HT1080 (cell line): ENCODE data around the gene LUZP2. TPM values are rescaled to one million over a fixed set of nuclear protein-coding genes. Genes with fewer than 3 reads are reported as not detected.
"Not testable (repeated sequence)": the region's sequence is repeated elsewhere in the genome, so short reads cannot be mapped to it uniquely, and the experiment has no call there.

Source experiments
- DNase-seq: peaks from one replicate; pipeline ENCODE4 v3.0.0-alpha.2; 2015; ENCODE audit warnings: low read depth
- total RNA-seq: library from RNA; depleted of rRNA; stranded (reverse); fragments of >200 nt; shearing (Covaris generic); gene quantifications from 2 replicates; pipeline ENCODE4 v1.2.3, GENCODE V29; 2014

Gene LUZP2
- total RNA-seq, 1 experiment from 2014 or later = 0.06 TPM

GRCh38 chr11:24890426-24890825 lies 393.6 kb downstream of the LUZP2 start:
- no peak for DNase-seq

- DNase-seq = not testable (repeated sequence)
Measured at GRCh38 chr11:24891845-24892492, 395.1 kb downstream of the LUZP2 start.

GRCh38 chr11:24896118-24896835 lies 399.4 kb downstream of the LUZP2 start:
- no peak for DNase-seq

- no peak for DNase-seq
Measured at GRCh38 chr11:24900514-24900913, 403.7 kb downstream of the LUZP2 start.

- no peak for DNase-seq
Measured at GRCh38 chr11:24900960-24901549, 404.2 kb downstream of the LUZP2 start.

GRCh38 chr11:24903555-24903954 lies 406.7 kb downstream of the LUZP2 start:
- DNase-seq = no peak

- no peak for DNase-seq
Measured at GRCh38 chr11:24925091-24925490, 428.2 kb downstream of the LUZP2 start.

- DNase-seq = no peak
Measured at GRCh38 chr11:24932110-24933000, 435.5 kb downstream of the LUZP2 start.

GRCh38 chr11:24934733-24935439 lies 438.0 kb downstream of the LUZP2 start:
- no peak for DNase-seq

GRCh38 chr11:24944891-24945290 lies 448.0 kb downstream of the LUZP2 start:
- DNase-seq = no peak

- no peak for DNase-seq
Measured at GRCh38 chr11:24949406-24949805, 452.6 kb downstream of the LUZP2 start.

GRCh38 chr11:24963852-24964251 lies 467.0 kb downstream of the LUZP2 start:
- DNase-seq = no peak

GRCh38 chr11:24965748-24966147 lies 468.9 kb downstream of the LUZP2 start:
- no peak for DNase-seq

GRCh38 chr11:24993903-24994302 lies 497.1 kb downstream of the LUZP2 start:
- DNase-seq = not testable (repeated sequence)

GRCh38 chr11:24999929-25000328 lies 503.1 kb downstream of the LUZP2 start:
- DNase-seq = not testable (repeated sequence)

- DNase-seq = no peak
Measured at GRCh38 chr11:25037431-25037830, 540.6 kb downstream of the LUZP2 start.

- DNase-seq = no peak
Measured at GRCh38 chr11:25038131-25038530, 541.3 kb downstream of the LUZP2 start.

GRCh38 chr11:25039165-25039564 lies 542.3 kb downstream of the LUZP2 start:
- DNase-seq = no peak

GRCh38 chr11:25048632-25049031 lies 551.8 kb downstream of the LUZP2 start:
- no peak for DNase-seq

GRCh38 chr11:25052844-25053243 lies 556.0 kb downstream of the LUZP2 start:
- DNase-seq = no peak

GRCh38 chr11:25057861-25058260 lies 561.0 kb downstream of the LUZP2 start:
- no peak for DNase-seq
